ENCODE measurements around the gene PDILT. TPM values are rescaled to one million over a fixed set of nuclear protein-coding genes. Genes with fewer than 3 reads are reported as not detected.

PDILT gene
- total and polyA plus RNA-seq, 2 of the 8 experiments (the other 6 are each of a cell fraction or from before 2014, with no cell fraction given): not detected

GRCh38 chr16:20388854-20389253, 15.7 kb downstream of the PDILT start:
- H3K23ac ChIP-seq (ENCODE audit: insufficient read length): no peak overlapping the region
- no peak for FAIRE-seq
- CTCF ChIA-PET (ENCODE audit: partially characterized antibody): no interaction called here

More at GRCh38 chr16:20388854-20389253, 15.7 kb downstream of the PDILT start:
- Histone ChIP-seq H3K4me1 (replicated peaks in 1 of 4; ENCODE audit: control insufficient read depth in 3 of 4, insufficient read depth in 4 of 4, low read length in 3 of 4) (peaks cover 0 to 5% (median 2%) of the 10 kb centered on the region in 4 experiments; a peak in 4 of 7 replicates), H3K36me3 (ENCODE audit: control insufficient read depth in 2 of 4, insufficient read depth in 4 of 4, low read length in 3 of 4) (no peaks in the 10 kb centered on the region), H2BK15ac (ENCODE audit: low read length) (no peak overlapping the region), H3K14ac (ENCODE audit: insufficient read length) (no peak overlapping the region), H3K9me3 (ENCODE audit: insufficient read depth in 2 of 2, low read depth in 1 of 2, low read length in 1 of 2) (no peaks in the 10 kb centered on the region), H3K4me3 (ENCODE audit: extremely low read depth in 1 of 4, insufficient read depth in 2 of 4, low read depth in 3 of 4, low read length in 4 of 4) (no peak overlapping the region), H4K91ac (replicated peaks; ENCODE audit: insufficient read length, low read length) (no peak overlapping the region), H4K20me1 (replicated peaks in 1 of 2; ENCODE audit: control insufficient read depth in 1 of 2, insufficient read depth in 2 of 2, low read length in 2 of 2) (peaks cover 0 to 4% of the 10 kb centered on the region in 2 experiments), H4K5ac (ENCODE audit: insufficient read length, low read depth, low read length) (no peak overlapping the region), H4K8ac (ENCODE audit: extremely low read depth, insufficient read depth, low read length) (no peak overlapping the region), H3K79me1 (ENCODE audit: low read depth, low read length) (no peaks in the 10 kb centered on the region), H3K4me2 (ENCODE audit: insufficient read depth in 1 of 2, low read depth in 2 of 2, low read length in 2 of 2) (no peak overlapping the region), H3K18ac (ENCODE audit: extremely low read depth, low read length) (no peak overlapping the region), H3K4ac (replicated peaks; ENCODE audit: insufficient read length, low read depth, low read length) (no peak overlapping the region), H3K23me2 (ENCODE audit: low read depth, low read length) (peaks cover 6% of the 10 kb centered on the region; the same call in 1 of the 2 replicates), H2BK20ac (ENCODE audit: low read length) (no peak overlapping the region), H2AK5ac (ENCODE audit: low read depth, low read length) (no peak overlapping the region), H2BK12ac (ENCODE audit: low read depth, low read length) (no peak overlapping the region), H3K9ac (replicated peaks in 1 of 4; ENCODE audit: extremely low read depth in 1 of 4, low read depth in 3 of 4, low read length in 3 of 4) (no peak overlapping the region), H2BK5ac (ENCODE audit: low read depth, low read length) (no peak overlapping the region), H3K79me2 (ENCODE audit: control insufficient read depth in 1 of 2, insufficient read depth in 2 of 2, low read length in 2 of 2) (no peaks in the 10 kb centered on the region), H3K27me3 (replicated peaks in 1 of 4; ENCODE audit: control insufficient read depth in 3 of 4, extremely low read depth in 1 of 4, insufficient read depth in 3 of 4, low read length in 3 of 4) (no peaks in the 10 kb centered on the region), H2AFZ (ENCODE audit: low read length) (no peak overlapping the region), H3K27ac (ENCODE audit: low read depth, low read length) (no peak overlapping the region), H3K56ac (replicated peaks; ENCODE audit: insufficient read length, low read depth, low read length) (no peak overlapping the region), H2BK120ac (replicated peaks; ENCODE audit: low read depth, low read length) (no peak overlapping the region)
- no peak for DNase-seq (ENCODE audit: low read depth in 1 of 2, low spot score in 2 of 2)
- POLR2A ChIA-PET (ENCODE audit: partially characterized antibody): no interaction called here
- 100% methylated on average over 1 of the region's 1 CpG; no CpG with 5 or more reads in 1 of the 2 experiments for WGBS, 2 experiments (ENCODE audit: extremely low coverage in 1 of 2, insufficient coverage in 1 of 2, insufficient read length in 1 of 2, insufficient replicate concordance in 2 of 2, low coverage in 1 of 2, low lambda C conversion rate in 2 of 2, missing lambda C conversion rate in 1 of 2)
- TF ChIP-seq SP2 (IDR thresholded peaks at IDR 0.05; ENCODE audit: low read length): no peak
- TF ChIP-seq SIX5 (IDR thresholded peaks at IDR 0.05; ENCODE audit: low read depth, low read length): no peak
- TF ChIP-seq JUN (IDR thresholded peaks at IDR 0.05; ENCODE audit: low read depth, low read length): no peak
- TF ChIP-seq BRCA1 (IDR thresholded peaks at IDR 0.05; ENCODE audit: low read depth, low read length): no peak
- no peak for TF ChIP-seq TCF12 (IDR thresholded peaks at IDR 0.05; ENCODE audit: low read depth, low read length)
- no peak for TF ChIP-seq KDM1A (IDR thresholded peaks at IDR 0.05; ENCODE audit: borderline replicate concordance, low read length)
- no peak for TF ChIP-seq JUND (IDR thresholded peaks at IDR 0.05; ENCODE audit: low read length)
- TF ChIP-seq ZNF274 (IDR thresholded peaks at IDR 0.05; ENCODE audit: borderline replicate concordance, extremely low read depth, low read length): no peak
- TF ChIP-seq POLR2AphosphoS5 (IDR thresholded peaks at IDR 0.05; ENCODE audit: low read depth, low read length): no peak
- TF ChIP-seq HDAC2 (IDR thresholded peaks at IDR 0.05; ENCODE audit: borderline replicate concordance in 1 of 2, low read depth in 2 of 2, low read length in 2 of 2): no peak
- no peak for TF ChIP-seq MAFK (IDR thresholded peaks at IDR 0.05; ENCODE audit: low read depth, low read length)
- TF ChIP-seq CBX5 (IDR thresholded peaks at IDR 0.05; ENCODE audit: low read depth, low read length): no peak
- no peak for TF ChIP-seq TBP (IDR thresholded peaks at IDR 0.05; ENCODE audit: low read depth, low read length)
- TF ChIP-seq, protein P1, sequence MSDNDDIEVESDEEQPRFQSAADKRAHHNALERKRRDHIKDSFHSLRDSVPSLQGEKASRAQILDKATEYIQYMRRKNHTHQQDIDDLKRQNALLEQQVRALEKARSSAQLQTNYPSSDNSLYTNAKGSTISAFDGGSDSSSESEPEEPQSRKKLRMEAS (IDR thresholded peaks at IDR 0.05): no peak
- TF ChIP-seq ASH2L (IDR thresholded peaks at IDR 0.05; ENCODE audit: low read length): no peak
- TF ChIP-seq GTF2F1 (IDR thresholded peaks at IDR 0.05; ENCODE audit: borderline replicate concordance, low read depth, low read length): no peak

Data from H1 (cell line).